Neutrophil (primary cell): Measurements from ENCODE around the gene TM4SF4.

ENCODE experiments used
- H3K27ac ChIP-seq: fragments of 200-600 bp; sonication (generic); 2 replicates; pipeline ENCODE4 v1.5.1; 2016; ENCODE audit warnings: mild to moderate bottlenecking, moderate library complexity
- H3K27me3 ChIP-seq: fragments of 200-600 bp; sonication (generic); 2 replicates; pipeline ENCODE4 v1.6.0; 2016; ENCODE audit warnings: mild to moderate bottlenecking
- H3K36me3 ChIP-seq: fragments of 200-600 bp; sonication (generic); 2 replicates; pipeline ENCODE4 v1.5.1; 2017
- H3K4me1 ChIP-seq, 2 experiments: fragments of 200-600 bp in 1 of 2; sonication (generic) in 1 of 2; 1 replicate in 1 of 2; 2 replicates in 1 of 2; pipeline versions ENCODE4 v1.5.1 to v1.6.1; 2013 to 2016; ENCODE audit warnings: low read depth in 1 of 2, low read length in 1 of 2, mild to moderate bottlenecking in 1 of 2, moderate library complexity in 1 of 2; ENCODE audit not compliant: control insufficient read depth in 1 of 2, insufficient read depth in 1 of 2
- H3K4me3 ChIP-seq, 2 experiments: fragments of 200-600 bp in 1 of 2; sonication (generic) in 1 of 2; 1 replicate in 1 of 2; 2 replicates in 1 of 2; pipeline ENCODE4 v1.5.1; 2013 to 2016; ENCODE audit warnings: low read depth in 1 of 2, low read length in 1 of 2, mild to moderate bottlenecking in 1 of 2, moderate library complexity in 1 of 2
- H3K9me3 ChIP-seq: fragments of 200-600 bp; sonication (generic); 2 replicates; pipeline ENCODE4 v1.5.1; 2016
- CTCF ChIP-seq: fragments of 200-600 bp; sonication (generic); IDR thresholded peaks from 2 replicates; pipeline ENCODE4 v1.5.1; 2016; ENCODE audit warnings: antibody characterized with exemption

The TM4SF4 gene

GRCh38 chr3:149497966-149498670 lies 23.6 kb downstream of the TM4SF4 start:
- no peak for TF ChIP-seq CTCF
- Histone ChIP-seq H3K27ac (no peak overlapping the region), H3K36me3 (no peaks in the 10 kb centered on the region), H3K4me3 (no peak overlapping the region), H3K27me3 (peaks cover 7% of the 10 kb centered on the region), H3K4me1 (no peaks in the 10 kb centered on the region), H3K9me3 (no peaks in the 10 kb centered on the region)

GRCh38 chr3:149501524-149501923 lies 27.0 kb downstream of the TM4SF4 start:
- H3K9me3 ChIP-seq, result no peaks in the 10 kb centered on the region
- no peaks in the 10 kb centered on the region for H3K4me1 ChIP-seq
- no peak overlapping the region for H3K27ac ChIP-seq
- peaks cover 3% of the 10 kb centered on the region for H3K27me3 ChIP-seq
- no peaks in the 10 kb centered on the region for H3K36me3 ChIP-seq
- no peak overlapping the region for H3K4me3 ChIP-seq
- no peak for TF ChIP-seq CTCF

GRCh38 chr3:149502438-149502837 lies 27.9 kb downstream of the TM4SF4 start:
- Histone ChIP-seq H3K4me3 (no peak overlapping the region), H3K27me3 (peaks cover 10% of the 10 kb centered on the region), H3K9me3 (no peaks in the 10 kb centered on the region), H3K27ac (no peak overlapping the region), H3K4me1 (peaks cover 0 to 3% of the 10 kb centered on the region in 2 experiments), H3K36me3 (no peaks in the 10 kb centered on the region)
- no peak for TF ChIP-seq CTCF

- Histone ChIP-seq H3K9me3 (no peaks in the 10 kb centered on the region), H3K4me1 (peaks cover 7 to 10% of the 10 kb centered on the region in 2 experiments), H3K27me3 (peaks cover 18% of the 10 kb centered on the region), H3K4me3 (no peak overlapping the region), H3K36me3 (no peaks in the 10 kb centered on the region), H3K27ac (no peak overlapping the region)
- TF ChIP-seq CTCF, result no peak
Measured at GRCh38 chr3:149506540-149506939, 32.0 kb downstream of the TM4SF4 start.

- H3K9me3 ChIP-seq, result no peaks in the 10 kb centered on the region
- no peak overlapping the region for H3K27ac ChIP-seq
- H3K36me3 ChIP-seq, result no peaks in the 10 kb centered on the region
- no peak for TF ChIP-seq CTCF
- peaks cover 18% of the 10 kb centered on the region for H3K27me3 ChIP-seq
- H3K4me1 ChIP-seq, result peaks cover 7 to 10% of the 10 kb centered on the region in 2 experiments
- H3K4me3 ChIP-seq, result no peak overlapping the region
Measured at GRCh38 chr3:149506965-149507364, 32.5 kb downstream of the TM4SF4 start.
